ENCODE results near the gene LY6G6F. TPM values are rescaled to one million over a fixed set of nuclear protein-coding genes. Genes with fewer than 3 reads are reported as not detected.

Gene LY6G6F
- total and polyA plus RNA-seq, 9 donors, result not detected

- peaks cover 63% of the 10 kb centered on the region for H3K36me3 ChIP-seq (ENCODE audit: control insufficient read depth, insufficient read depth, low read length)
- no peaks in the 10 kb centered on the region for H3K9me3 ChIP-seq (replicated peaks; ENCODE audit: control insufficient read depth, low read depth, low read length)
- H3K4me1 ChIP-seq (ENCODE audit: control insufficient read depth, insufficient read depth, low read length), result peaks cover 29% of the 10 kb centered on the region
- H3K4me3 ChIP-seq (ENCODE audit: low read length), result no peak overlapping the region
- no peaks in the 10 kb centered on the region for H3K27me3 ChIP-seq (ENCODE audit: control insufficient read depth, insufficient read depth, low read length)
- DNase-seq, result peak; percentile 65
- H3K27ac ChIP-seq (ENCODE audit: low read length), result peak overlapping the region; percentile 65
- 82% methylated on average over 6 of the region's 7 CpGs for WGBS (ENCODE audit: insufficient coverage)
Measured at GRCh38 chr6:31727034-31727716, 20.5 kb downstream of the LY6G6F start.

DNA sequence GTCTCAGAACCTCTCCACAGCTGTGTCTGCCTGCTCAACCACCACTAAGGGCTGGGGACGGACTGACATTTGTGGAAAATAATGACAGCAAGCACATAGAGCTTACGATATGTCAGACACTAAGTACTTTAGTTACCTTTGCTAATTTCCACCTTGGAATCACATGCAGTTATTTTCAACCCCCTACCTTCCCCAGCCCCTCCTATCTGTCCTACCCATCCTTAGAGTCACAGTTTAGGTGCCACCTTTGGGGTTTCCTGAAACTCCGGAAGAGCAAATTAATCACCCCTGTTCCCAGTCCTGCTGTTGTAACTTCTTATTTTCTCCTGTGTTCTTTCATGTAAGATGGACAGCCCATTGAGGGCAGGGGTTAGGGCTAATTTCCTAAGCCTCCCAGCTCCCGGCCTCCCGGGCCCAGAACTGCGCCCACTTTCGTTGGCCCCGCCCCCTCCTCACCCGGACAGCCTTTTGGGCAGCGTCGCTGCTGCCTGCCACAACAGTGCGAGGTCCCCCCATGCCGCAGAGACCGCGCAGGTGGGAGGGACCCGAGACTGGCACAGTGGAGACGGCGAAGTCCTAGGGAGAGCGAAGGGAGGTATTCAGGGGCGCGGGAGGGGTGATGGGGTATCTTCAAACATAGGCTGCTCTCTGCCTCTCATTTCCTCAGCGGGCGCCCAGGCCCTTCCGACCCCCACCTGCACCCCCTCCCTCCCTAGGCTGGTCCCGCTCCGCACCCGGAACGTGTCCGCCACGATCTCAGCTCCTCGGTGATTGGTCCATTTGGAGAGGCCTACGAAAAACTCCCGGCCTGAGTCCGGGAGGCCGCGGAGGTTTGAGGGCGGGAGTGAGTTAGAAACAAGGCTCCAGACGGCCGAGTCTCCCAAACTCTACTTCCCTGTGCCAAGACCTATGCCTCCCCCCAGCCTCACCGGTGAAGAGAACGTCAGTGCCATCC, 21.3 kb downstream of the LY6G6F start:
- Histone ChIP-seq H3K4me3 (ENCODE audit: low read length) (peak overlapping the region; percentile 99), H3K36me3 (ENCODE audit: control insufficient read depth, insufficient read depth, low read length) (peaks cover 70% of the 10 kb centered on the region), H3K4me1 (ENCODE audit: control insufficient read depth, insufficient read depth, low read length) (peaks cover 29% of the 10 kb centered on the region), H3K27ac (ENCODE audit: low read length) (peak overlapping the region; percentile 100), H3K9me3 (replicated peaks; ENCODE audit: control insufficient read depth, low read depth, low read length) (no peaks in the 10 kb centered on the region), H3K27me3 (ENCODE audit: control insufficient read depth, insufficient read depth, low read length) (no peaks in the 10 kb centered on the region)
- DNase-seq, result peak; percentile 36
- 64% methylated on average over 21 of the region's 41 CpGs for WGBS (ENCODE audit: insufficient coverage)

DNA sequence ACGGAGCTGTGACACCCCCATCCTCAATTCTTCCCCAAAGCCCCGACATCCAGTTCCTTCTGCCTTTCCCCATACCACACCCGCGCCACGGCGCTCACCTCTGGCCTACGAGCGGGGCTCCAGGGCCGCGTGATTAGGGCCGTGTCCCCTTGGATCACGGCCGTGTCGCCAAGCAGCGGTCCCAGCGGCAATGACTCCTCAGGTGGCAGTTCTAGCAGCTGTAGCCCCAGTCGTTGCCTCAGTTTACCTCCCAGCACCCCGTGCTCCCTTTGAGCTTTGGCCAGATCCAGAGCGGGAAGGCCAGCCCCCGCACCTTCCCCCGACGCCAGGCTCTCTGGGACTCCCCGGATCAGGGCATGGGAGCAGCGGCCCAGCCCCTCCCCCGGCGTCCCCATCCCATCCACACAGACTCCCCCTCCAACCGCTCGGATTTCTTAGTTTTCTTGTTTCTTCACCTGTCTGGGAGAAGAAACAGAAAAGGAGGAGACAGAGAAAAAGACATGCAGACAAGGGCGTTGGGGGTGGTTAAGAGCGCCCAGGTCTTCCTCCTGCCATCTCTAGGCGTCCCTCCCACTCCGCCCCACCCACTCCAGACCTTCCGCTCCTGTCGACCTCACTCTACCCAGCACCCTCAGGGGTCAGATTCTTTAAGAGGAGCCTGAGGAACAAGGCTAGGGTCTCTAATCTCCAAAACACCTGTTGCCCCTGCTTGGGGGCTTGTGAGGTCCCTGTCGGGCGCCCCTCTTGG, 22.3 kb downstream of the LY6G6F start, which contains the start of gene DDAH2:
TSS of gene DDAH2 (minus strand) at position 533 of the 748 bp plus-strand sequence. CDS start at position 395, 138 bp downstream.
- DNase-seq, result peak; percentile 40
- Histone ChIP-seq H3K27ac (ENCODE audit: low read length) (peak within 1 kb of the TSS; percentile 100), H3K9me3 (replicated peaks; ENCODE audit: control insufficient read depth, low read depth, low read length) (no peaks in the 10 kb centered on the region), H3K4me3 (ENCODE audit: low read length) (peak within 1 kb of the TSS; percentile 99), H3K27me3 (ENCODE audit: control insufficient read depth, insufficient read depth, low read length) (no peaks in the 10 kb centered on the region), H3K4me1 (ENCODE audit: control insufficient read depth, insufficient read depth, low read length) (peaks cover 29% of the 10 kb centered on the region), H3K36me3 (ENCODE audit: control insufficient read depth, insufficient read depth, low read length) (peaks cover 78% of the 10 kb centered on the region)
- WGBS (ENCODE audit: insufficient coverage), result 13% methylated on average over 25 of the region's 36 CpGs

DNA sequence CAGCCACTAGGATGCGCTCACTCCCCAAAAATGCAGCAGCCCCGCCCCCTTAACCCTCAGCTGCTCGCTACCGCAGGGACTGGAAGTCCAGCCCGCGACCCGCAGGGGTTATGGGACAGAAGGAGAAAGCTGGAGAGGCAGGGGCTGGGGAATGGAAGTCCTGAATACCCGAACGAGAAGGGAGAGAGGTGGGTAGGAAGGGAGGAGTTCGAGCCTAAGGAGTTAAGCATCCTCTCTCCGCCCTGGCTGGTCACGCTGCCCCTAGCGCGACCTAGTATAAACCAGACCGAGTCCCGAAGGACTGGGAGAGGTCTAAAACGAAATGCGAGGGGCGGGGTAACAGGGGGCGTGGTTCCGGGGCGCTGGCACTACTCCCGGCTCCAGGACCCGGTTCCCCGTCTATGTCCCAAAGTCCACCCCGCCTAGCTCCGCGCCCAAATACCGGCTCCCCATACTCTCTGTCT, 22.9 kb downstream of the LY6G6F start:
- 0% methylated on average over 20 of the region's 29 CpGs for WGBS (ENCODE audit: insufficient coverage)
- Histone ChIP-seq H3K9me3 (replicated peaks; ENCODE audit: control insufficient read depth, low read depth, low read length) (no peaks in the 10 kb centered on the region), H3K4me1 (ENCODE audit: control insufficient read depth, insufficient read depth, low read length) (peaks cover 35% of the 10 kb centered on the region), H3K4me3 (ENCODE audit: low read length) (peak overlapping the region; percentile 99), H3K27me3 (ENCODE audit: control insufficient read depth, insufficient read depth, low read length) (no peaks in the 10 kb centered on the region), H3K27ac (ENCODE audit: low read length) (peak overlapping the region; percentile 100), H3K36me3 (ENCODE audit: control insufficient read depth, insufficient read depth, low read length) (peaks cover 77% of the 10 kb centered on the region)
- DNase-seq, result peak; percentile 98

DNA sequence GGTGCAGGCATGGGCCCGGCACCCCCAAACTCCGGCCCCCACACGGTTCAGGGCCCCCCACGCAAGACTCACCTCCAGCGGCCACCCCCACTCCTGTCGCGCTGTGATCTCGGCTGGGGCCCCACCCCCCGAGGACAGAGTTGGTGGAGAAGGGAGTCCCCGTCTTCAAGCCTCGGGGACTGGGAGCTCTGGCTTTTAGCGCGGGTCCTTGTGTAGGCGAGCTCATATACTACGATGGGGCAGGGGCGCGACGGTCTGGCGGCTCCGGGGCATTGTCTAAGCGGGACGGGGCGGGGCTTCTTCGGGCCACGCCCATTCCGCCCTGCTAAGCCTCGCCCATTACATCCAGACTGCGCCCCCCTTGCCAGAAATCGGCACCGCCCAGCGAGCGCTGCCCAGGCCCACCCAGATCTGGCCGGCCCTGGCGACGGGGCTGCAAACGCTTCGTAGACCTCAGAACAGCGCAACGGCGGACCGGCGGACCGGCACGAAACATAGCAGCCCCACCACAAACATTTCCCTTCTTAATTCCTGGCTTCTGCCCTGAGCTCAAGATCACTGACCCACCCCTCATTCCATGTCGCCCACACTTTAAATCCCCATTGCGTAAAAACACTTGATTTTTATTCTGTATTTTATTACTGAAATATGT, 23.4 kb downstream of the LY6G6F start:
- WGBS (ENCODE audit: insufficient coverage), result under 1% methylated on average over 30 of the region's 46 CpGs
- Histone ChIP-seq H3K4me1 (ENCODE audit: control insufficient read depth, insufficient read depth, low read length) (peaks cover 40% of the 10 kb centered on the region), H3K36me3 (ENCODE audit: control insufficient read depth, insufficient read depth, low read length) (peaks cover 76% of the 10 kb centered on the region)

DNA sequence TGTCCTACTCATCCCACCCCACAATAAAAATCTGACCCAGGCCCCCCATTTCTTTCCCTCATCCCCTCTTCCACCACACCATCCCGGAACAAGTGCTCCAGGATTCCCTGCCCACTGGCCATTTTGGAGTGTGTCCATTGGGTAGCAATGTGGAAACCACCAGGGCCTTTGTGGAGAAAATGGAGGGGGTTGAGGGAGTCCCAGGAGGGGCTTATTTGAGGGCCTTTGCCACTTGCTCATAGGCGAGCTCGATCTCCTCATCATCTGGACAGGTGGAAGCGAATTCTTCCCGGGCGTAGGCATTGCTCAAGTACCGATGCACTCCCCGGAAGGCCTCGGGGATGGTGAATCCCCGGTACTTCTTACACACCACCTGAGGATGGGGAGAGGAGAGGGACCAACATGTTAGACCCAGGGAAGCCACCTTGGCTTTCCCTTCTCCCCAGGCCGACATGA, 24.0 kb downstream of the LY6G6F start:
- 68% methylated on average over 2 of the region's 11 CpGs for WGBS (ENCODE audit: insufficient coverage)
- DNase-seq, result no peak
- H3K4me1 ChIP-seq (ENCODE audit: control insufficient read depth, insufficient read depth, low read length), result peaks cover 42% of the 10 kb centered on the region
- H3K27me3 ChIP-seq (ENCODE audit: control insufficient read depth, insufficient read depth, low read length), result no peaks in the 10 kb centered on the region
- H3K27ac ChIP-seq (ENCODE audit: low read length), result peak overlapping the region; percentile 100
- H3K9me3 ChIP-seq (replicated peaks; ENCODE audit: control insufficient read depth, low read depth, low read length), result no peaks in the 10 kb centered on the region
- peaks cover 71% of the 10 kb centered on the region for H3K36me3 ChIP-seq (ENCODE audit: control insufficient read depth, insufficient read depth, low read length)
- H3K4me3 ChIP-seq (ENCODE audit: low read length), result no peak overlapping the region

More for the DNA sequence above, 23.4 kb downstream of the LY6G6F start:
- Histone ChIP-seq H3K27me3 (ENCODE audit: control insufficient read depth, insufficient read depth, low read length) (no peaks in the 10 kb centered on the region), H3K9me3 (replicated peaks; ENCODE audit: control insufficient read depth, low read depth, low read length) (no peaks in the 10 kb centered on the region), H3K4me3 (ENCODE audit: low read length) (peak overlapping the region; percentile 99), H3K27ac (ENCODE audit: low read length) (peak overlapping the region; percentile 100)
- DNase-seq, result peak; percentile 97

GRCh38 chr6:31732029-31732428, 25.4 kb downstream of the LY6G6F start:
- Histone ChIP-seq H3K4me3 (ENCODE audit: low read length) (no peak overlapping the region), H3K27me3 (ENCODE audit: control insufficient read depth, insufficient read depth, low read length) (no peaks in the 10 kb centered on the region), H3K27ac (ENCODE audit: low read length) (no peak overlapping the region), H3K4me1 (ENCODE audit: control insufficient read depth, insufficient read depth, low read length) (peaks cover 49% of the 10 kb centered on the region), H3K9me3 (replicated peaks; ENCODE audit: control insufficient read depth, low read depth, low read length) (no peaks in the 10 kb centered on the region), H3K36me3 (ENCODE audit: control insufficient read depth, insufficient read depth, low read length) (peaks cover 58% of the 10 kb centered on the region)
- no peak for DNase-seq
- no CpG with 5 or more reads among the region's 3 CpGs for WGBS (ENCODE audit: insufficient coverage)

GRCh38 chr6:31733734-31734133, 27.1 kb downstream of the LY6G6F start:
- no peak for DNase-seq
- 86% methylated on average over 4 of the region's 4 CpGs for WGBS (ENCODE audit: insufficient coverage)
- Histone ChIP-seq H3K27ac (ENCODE audit: low read length) (peak overlapping the region; percentile 97), H3K9me3 (replicated peaks; ENCODE audit: control insufficient read depth, low read depth, low read length) (no peaks in the 10 kb centered on the region), H3K4me3 (ENCODE audit: low read length) (no peak overlapping the region), H3K36me3 (ENCODE audit: control insufficient read depth, insufficient read depth, low read length) (peaks cover 42% of the 10 kb centered on the region), H3K4me1 (ENCODE audit: control insufficient read depth, insufficient read depth, low read length) (peaks cover 46% of the 10 kb centered on the region), H3K27me3 (ENCODE audit: control insufficient read depth, insufficient read depth, low read length) (no peaks in the 10 kb centered on the region)

GRCh38 chr6:31734247-31734820, 27.7 kb downstream of the LY6G6F start:
- Histone ChIP-seq H3K36me3 (ENCODE audit: control insufficient read depth, insufficient read depth, low read length) (peaks cover 42% of the 10 kb centered on the region), H3K27me3 (ENCODE audit: control insufficient read depth, insufficient read depth, low read length) (no peaks in the 10 kb centered on the region), H3K4me1 (ENCODE audit: control insufficient read depth, insufficient read depth, low read length) (peaks cover 45% of the 10 kb centered on the region), H3K27ac (ENCODE audit: low read length) (peak overlapping the region; percentile 97), H3K4me3 (ENCODE audit: low read length) (peak overlapping the region; percentile 75), H3K9me3 (replicated peaks; ENCODE audit: control insufficient read depth, low read depth, low read length) (no peaks in the 10 kb centered on the region)
- no CpG with 5 or more reads among the region's 2 CpGs for WGBS (ENCODE audit: insufficient coverage)
- DNase-seq, result no peak
